HG03103 (cell line): ENCODE measurements around the gene FOXD4L6.
"Not testable (repeated sequence)": the region's sequence is repeated elsewhere in the genome, so short reads cannot be mapped to it uniquely, and the experiment has no call there.

ENCODE experiments used
- ATAC-seq: cut with Tn5 transposase; IDR thresholded peaks from one replicate; pipeline ENCODE4 v1.9.1; 2021; ENCODE audit warnings: low read depth; ENCODE audit not compliant: unreplicated experiment

FOXD4L6 gene

DNA sequence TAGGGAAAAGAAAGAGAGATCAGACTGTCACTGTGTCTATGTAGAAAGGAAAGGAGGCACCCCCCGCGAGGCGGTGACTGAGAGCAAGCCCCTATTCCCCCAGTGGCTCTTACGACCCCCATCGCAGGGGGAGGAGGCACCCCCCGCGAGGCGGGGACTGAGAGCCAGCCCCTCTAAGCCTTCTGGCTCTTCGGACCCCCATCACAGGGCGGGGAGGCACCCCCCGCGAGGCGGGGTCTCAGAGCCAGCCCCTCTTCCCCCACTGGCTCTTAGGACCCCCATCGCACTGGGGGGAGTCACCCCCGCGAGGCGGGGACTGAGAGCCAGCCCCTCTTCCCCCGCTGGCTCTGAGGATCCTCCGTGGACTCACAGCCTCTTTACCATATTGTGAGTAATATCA is 23.9 kb downstream of the FOXD4L6 start:
- not testable (repeated sequence) for ATAC-seq

DNA sequence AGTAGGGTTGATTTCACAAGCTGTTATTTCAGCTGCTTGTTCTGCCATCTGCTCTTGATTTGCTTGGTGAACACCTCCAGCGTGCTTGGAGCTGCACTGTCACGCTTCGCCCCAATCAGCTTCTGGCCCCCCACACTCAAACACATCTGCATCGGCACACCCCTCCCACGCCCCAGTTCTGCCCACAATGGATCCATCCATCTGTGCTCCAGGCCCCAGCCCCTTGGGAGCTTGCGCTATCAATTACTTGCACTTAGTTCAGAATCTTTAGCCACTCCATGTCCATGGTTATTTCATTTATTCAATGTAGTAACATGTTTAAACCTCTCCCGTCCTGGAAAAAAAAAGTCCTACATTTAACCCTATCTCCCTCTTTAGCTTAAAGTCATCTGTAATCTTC is 28.0 kb downstream of the FOXD4L6 start:
- ATAC-seq = not testable (repeated sequence)

DNA sequence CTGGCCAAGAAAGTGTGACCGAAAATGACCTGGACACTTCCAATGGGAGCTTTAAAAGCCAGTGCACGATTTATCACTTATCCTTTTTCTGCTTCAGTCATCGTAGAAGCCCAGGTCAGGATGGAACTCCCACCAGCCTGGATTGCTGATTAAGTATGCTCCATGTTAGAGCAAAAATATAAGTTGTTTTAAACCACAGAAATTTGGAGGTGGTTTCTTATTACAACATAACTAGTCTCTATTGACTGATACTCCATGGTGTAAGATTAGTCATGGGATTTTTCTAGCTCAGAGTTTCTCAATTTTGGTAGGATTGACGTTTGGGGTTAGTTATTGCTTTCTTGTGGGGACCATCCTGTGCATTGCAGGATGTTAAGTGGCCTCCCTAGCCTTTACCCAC is 29.7 kb downstream of the FOXD4L6 start:
- not testable (repeated sequence) for ATAC-seq

- not testable (repeated sequence) for ATAC-seq
These were observed 33.4 kb downstream of the FOXD4L6 start for GRCh38 chr9:41095060-41095459.

- not testable (repeated sequence) for ATAC-seq
These were observed 34.3 kb downstream of the FOXD4L6 start for GRCh38 chr9:41094010-41094773.

DNA sequence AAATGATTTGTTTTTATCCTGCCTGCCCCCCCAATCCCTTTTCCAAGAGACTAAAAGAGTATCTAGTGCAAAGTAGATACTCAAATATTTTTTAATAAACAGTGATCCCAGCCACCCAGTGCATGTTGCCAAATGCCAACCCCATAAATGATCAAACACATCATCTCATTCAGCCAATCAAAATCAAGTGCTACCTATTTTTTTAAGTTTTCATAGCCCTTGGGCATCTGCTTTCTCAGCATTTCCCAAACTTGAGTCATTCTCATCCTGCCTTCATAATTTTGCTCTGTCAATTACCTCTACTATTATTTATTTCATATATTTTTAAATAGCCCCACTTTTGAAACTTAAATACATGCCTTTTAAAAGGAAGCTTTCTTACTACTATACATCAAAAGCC is 37.6 kb downstream of the FOXD4L6 start:
- ATAC-seq = not testable (repeated sequence)

- ATAC-seq = not testable (repeated sequence)
These were observed 38.1 kb downstream of the FOXD4L6 start for GRCh38 chr9:41090386-41090785.

- peak; percentile 48 for ATAC-seq
These were observed 39.9 kb downstream of the FOXD4L6 start for GRCh38 chr9:41088450-41089059.

- not testable (repeated sequence) for ATAC-seq
These were observed 40.6 kb downstream of the FOXD4L6 start for GRCh38 chr9:41087929-41088328.

GRCh38 chr9:41087157-41087780 is 41.2 kb downstream of the FOXD4L6 start:
- ATAC-seq = not testable (repeated sequence)

DNA sequence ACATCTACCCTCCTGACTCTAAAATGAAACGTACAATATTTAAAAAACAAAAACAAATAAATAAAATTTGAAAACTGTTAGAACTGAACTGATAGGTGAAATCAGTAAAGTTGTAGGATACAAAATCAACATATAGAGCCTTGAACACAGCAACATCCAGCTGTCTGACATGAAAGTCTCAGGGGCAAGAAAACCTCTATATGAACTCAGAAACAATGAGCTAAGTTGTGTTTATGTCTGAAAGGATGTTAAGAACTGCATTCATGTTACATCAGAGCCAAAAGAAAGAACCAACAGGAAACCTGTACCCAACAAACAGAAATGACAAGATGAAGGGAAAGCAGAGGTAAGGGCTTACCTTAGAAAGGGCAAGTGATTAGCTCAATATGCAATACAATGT is 41.8 kb downstream of the FOXD4L6 start:
- not testable (repeated sequence) for ATAC-seq

GRCh38 chr9:41086215-41086614 is 42.3 kb downstream of the FOXD4L6 start:
- not testable (repeated sequence) for ATAC-seq

- not testable (repeated sequence) for ATAC-seq
These were observed 46.1 kb downstream of the FOXD4L6 start for GRCh38 chr9:41082358-41082757.

DNA sequence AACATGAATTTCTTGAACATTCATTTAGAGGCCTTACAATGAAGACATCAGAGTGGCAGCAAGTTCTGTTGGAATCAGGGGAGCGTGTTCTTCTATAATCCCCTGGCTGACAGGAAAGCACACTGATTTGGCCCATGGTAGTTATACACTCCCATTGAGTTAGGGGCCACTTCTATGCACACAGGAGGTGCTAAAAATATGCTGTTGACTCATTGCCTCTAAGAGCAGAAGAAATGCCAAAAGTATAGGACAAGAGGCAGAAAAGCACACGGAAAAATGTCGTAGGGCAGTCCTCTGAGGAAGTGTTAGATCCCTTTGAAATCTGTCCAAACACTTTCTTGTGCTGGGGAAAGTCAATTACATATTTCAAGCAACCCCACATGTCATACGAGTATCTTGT is 49.0 kb downstream of the FOXD4L6 start:
- ATAC-seq = not testable (repeated sequence)

- ATAC-seq = not testable (repeated sequence)
These were observed 50.9 kb downstream of the FOXD4L6 start for GRCh38 chr9:41077586-41077985.
